Measurements from ENCODE around the gene DBNDD2.

DBNDD2 gene, protein sequence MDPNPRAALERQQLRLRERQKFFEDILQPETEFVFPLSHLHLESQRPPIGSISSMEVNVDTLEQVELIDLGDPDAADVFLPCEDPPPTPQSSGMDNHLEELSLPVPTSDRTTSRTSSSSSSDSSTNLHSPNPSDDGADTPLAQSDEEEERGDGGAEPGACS

DNA sequence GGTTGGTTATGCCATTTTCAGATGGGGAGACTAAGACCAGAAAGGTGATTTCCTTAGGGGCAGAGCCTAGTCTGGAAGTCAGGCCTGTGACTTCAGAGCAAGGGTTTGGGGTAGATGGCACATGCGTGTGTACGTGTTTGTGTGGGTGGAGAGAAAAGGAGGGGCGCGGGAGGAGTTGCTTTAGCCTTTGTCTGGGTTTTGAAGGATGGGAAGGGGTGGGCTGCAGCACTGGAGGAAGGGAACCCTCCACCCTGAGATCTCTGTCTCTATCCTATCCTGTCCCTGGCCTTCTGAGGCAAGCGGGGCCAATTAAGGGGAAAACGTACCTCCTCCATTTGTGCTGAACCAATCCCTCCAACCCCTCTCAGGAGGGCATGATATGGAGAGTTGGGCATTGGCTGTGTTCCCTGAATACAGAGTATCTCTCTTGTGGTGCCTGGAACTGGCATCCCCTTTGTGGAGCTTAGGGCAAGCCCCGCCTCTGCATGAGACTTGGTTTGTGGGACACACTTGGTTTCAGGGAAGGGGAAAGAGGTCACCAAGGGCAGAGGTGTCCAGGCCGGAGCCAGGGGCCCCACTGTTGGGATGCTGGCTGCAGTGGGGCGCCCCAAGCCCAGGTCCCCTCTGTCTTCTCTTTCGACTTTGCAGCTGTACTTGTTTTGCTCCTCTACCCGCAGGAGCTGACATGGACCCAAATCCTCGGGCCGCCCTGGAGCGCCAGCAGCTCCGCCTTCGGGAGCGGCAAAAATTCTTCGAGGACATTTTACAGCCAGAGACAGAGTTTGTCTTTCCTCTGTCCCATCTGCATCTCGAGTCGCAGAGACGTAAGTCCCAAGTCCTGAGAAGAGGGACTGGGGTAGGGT, at the start of gene DBNDD2:
DBNDD2 (plus strand) TSS at position 507 of the 863 bp plus-strand sequence; CDS start at position 686, 179 bp downstream.
- DNase-seq (ENCODE audit: low read depth in 2 of 2) = no peak

DNA sequence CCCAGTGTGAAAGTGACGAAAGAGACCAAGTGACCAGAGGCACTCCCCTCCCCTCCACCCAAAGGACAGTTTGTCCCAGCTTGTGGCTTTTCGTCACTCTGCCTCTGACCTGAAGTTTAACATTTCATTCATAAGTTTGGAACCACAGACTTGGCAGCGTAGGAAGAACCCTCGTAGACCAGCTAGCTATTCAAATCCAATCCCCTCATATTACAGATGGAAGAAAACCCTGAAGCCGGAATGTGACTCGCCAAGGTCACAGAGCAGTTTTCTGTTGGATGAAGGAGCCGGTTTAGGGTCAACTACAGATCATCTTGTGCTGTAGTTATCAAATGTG, 49.1 kb upstream of the DBNDD2 start:
- no peak for DNase-seq (ENCODE audit: low read depth in 2 of 2)

DNA sequence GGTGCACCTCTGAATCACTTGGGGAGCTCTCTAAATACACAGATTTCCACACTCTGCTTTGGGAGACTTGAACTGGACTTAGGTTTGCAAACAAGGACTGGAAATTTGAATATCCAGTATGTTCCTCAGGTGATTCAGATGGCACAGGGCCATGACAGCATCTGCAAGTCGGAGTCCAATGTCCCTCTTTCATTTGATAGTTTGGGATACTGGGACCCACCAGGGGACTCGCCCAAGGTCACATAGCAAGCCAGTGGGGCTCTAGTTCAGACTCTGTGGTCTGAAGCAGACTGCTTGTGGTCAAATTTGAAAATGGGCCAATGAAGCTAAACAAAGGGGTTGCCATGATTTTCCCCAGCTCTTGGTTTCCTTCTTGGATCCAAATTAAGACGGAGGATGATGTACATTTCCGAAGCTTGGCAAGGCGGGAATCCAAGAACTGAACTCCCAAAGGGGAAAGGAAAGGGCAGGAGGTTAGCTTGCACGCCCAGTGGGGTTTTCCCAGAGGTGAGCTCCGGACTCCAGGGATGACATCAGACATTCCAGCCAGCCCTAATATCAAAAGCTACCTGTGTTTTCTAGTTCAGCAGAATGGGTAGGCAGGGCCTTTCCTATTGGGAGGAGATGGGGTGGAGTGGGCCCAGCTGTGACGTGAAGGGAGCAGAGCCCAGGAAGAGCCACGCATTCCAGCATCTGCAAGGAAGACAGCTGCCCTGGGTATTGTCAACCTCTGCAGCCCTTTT, 48.5 kb upstream of the DBNDD2 start:
- DNase-seq (ENCODE audit: low read depth in 2 of 2) = no peak

DNA sequence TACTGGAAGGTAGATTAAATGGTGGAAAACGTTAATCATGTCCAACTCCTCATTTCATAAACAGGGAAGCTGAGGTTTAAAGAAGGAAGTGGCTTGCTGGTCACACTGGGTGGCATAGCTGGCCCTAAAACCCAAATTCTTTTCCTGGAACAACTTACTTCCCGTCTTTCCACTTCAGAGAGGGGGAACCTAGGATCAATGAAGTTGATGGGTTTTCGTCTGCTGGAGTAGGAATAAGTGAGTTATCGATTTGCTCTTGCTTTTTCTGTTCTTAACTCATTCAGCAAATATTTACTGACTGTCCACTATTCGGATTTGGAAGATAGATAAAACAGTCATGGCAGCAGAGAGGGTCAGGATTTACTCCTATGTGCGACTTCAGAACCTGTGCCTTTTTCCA, 46.3 kb upstream of the DBNDD2 start:
- DNase-seq (ENCODE audit: low read depth in 2 of 2) = no peak

DNA sequence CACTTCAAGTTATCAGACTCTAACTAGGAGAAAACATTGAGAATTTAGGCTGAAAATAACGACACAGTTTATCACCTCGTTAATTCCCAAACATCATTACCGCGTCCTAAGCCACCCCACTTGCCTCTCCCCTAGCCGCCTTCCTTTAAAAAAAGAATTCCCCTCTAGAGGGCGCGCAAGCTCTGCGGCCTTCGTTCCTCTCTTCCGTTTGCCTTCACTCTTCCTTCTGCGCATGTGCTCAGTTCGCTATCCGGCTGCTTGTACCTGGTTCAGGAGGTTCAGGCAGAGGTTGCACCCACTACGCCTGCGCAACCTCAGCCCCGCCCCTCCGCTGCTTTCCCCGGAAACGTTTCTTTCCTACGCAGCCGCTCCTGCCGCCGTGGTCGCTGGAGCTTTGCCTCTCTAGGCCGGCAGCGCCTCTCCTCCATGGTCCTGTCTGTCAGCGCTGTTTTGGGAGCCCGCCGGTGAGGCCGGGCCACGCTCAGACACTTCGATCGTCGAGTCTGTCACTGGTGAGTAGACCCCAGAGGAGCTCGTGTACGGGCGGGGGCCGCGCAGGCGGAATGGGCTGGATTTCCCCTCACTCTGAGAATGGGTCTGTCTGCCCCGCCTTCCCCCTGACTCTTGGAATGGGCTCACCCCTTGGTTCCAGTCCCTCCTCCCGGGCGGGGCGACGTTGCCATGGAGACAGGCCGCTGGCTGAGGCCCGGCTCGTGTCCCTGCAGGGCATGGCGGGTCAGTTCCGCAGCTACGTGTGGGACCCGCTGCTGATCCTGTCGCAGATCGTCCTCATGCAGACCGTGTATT, 45.1 kb upstream of the DBNDD2 start, which contains the start of gene SYS1:
SYS1 (plus strand) TSS at position 353 of the 807 bp plus-strand sequence; CDS start at position 729, 376 bp downstream.
- peak; percentile 95 for DNase-seq (ENCODE audit: low read depth in 2 of 2)

DNA sequence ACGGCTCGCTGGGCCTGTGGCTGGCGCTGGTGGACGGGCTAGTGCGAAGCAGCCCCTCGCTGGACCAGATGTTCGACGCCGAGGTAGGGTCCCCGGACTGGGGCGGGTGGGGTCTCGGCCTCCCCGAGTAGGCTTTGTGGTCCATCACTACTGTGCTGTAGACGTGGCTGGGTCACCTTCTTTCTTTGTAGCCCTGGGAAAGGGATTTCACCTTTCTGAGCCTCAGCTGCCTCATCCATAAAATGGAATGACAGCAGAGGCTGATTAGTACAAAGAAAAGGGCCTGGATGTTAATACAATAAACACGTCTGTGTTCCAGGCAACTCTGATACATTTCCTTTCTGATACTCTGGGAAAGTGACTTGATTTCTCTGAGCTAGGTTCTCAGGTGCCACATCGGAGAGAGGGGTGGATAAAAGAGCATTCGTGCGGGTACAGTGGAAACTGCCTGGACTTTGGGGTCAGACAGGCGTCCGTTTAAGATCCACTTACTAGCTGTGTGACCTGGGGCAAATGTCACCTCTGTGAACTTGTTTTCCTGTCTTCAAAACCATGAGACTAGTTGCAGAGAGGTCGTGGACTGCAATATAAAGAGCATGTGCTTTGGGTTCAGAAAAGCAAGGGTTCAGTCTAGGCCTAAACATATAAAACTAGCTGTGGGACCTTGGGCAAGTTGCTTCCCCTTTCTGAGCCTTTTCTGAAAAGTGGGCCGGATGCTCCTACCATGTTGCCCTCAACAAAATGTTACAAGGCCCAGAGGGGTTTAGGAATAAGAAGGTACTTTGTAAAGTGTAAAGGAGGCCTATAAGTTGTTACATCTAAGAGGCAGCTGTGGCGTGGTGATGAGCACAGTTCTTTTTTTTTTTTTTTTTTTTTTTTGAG, 44.2 kb upstream of the DBNDD2 start:
- DNase-seq (ENCODE audit: low read depth in 2 of 2) = no peak

DNA sequence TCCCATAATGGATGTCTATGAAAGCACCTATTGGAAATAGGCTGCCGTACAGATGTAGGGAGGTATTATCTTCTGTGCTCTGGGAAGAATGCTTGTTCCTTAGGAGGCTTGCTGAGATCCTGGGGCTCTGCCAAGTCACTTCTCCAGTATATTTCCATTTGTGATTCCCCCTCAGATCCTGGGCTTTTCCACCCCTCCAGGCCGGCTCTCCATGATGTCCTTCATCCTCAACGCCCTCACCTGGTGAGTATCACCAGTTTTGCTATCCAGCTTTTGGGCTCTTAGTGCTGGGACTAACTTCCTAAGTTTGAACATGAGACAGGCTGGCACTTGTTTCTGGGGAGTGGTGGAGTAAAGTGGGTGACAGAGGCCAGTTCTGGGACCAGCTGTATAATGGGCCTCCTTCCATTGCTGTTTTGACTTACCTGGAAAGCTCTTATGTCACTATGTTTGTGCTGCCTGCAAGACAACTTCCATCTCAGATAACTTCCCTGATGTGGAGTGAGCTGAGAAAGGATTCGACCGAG, 42.6 kb upstream of the DBNDD2 start:
- DNase-seq (ENCODE audit: low read depth in 2 of 2) = no peak

DNA sequence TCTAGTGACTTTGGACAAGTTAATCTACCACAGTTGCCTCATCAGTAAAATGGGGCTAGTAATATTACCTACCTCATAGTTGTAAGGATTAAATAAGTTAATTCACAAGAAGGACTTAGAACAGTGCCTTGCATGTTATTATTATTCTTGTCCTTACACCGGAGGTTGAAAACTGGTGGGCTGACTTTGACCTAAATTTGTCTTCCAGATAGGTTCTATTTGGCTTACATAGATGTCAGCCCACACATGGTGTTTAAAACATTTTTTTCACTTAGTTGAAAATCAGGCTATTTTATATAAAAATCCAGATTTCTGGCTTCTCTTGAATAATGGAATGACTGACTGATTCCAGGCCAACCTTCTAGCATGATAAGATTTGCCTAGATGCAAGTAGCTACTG, 41.9 kb upstream of the DBNDD2 start:
- DNase-seq (ENCODE audit: low read depth in 2 of 2) = no peak

DNA sequence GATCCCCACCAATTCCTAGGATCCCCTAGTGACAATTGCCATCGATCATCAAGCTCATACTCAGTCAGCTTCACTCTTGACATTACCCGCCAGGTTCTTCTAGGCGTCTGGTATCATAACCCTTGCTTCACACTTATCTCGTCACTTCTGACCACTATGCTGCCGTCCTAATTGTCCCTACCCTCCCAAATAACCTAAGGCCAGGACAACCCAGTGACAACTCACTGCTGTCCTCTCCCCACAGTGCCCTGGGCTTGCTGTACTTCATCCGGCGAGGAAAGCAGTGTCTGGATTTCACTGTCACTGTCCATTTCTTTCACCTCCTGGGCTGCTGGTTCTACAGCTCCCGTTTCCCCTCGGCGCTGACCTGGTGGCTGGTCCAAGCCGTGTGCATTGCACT, 41.5 kb upstream of the DBNDD2 start:
- no peak for DNase-seq (ENCODE audit: low read depth in 2 of 2)

DNA sequence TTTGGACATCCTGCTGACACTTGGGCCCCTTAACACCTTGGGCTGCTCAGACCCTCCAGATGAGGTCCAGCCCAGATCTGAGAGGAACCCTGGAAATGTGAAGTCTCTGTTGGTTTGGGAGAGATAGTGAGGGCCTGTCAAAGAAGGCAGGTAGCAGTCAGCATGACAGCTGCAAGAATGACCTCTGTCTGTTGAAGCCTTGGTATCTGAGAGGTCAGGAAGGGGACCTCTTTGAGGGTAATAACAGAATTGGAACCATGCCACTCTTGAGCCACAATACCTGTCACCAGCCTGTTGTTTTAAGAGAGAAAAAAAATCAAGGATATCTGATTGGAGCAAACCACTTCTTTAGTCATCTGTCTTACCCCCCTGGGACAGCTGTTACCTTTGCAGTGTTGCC, 41.0 kb upstream of the DBNDD2 start:
- DNase-seq (ENCODE audit: low read depth in 2 of 2) = no peak

DNA sequence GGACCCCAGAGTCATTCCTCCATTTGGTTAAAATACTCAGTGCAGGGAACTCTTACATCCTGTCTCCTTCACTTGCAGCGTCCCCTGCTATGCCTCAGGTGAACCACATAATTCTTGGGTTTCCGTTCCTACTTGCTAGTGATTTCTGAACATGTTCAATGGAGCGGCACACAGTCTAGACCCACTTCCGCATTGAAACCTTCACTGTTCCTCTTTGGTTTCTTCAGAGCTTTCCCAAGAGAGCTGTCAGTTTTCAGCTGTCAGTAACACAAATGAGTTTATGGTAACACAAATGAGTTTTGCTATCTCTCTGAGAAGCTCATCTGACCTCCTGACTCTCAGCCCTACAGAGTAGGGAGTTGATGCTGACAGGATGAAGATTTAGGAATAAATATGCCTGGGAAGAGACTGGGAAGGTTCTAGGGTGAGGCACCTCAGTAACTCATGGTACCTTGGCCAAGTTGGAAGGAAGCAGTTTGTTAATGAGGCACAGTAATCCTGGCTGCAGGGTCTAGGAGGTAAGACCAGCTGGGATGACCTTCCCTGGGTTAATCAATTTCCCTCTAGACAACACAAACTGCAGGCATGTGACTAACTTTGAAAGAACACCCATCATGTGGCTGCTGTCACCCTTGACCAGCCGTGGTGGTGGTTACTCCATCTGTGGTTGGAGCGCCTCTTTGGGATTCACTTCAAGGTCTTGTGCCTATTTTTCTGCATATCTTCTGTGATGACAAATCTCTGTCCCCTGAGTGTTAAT, 39.7 kb upstream of the DBNDD2 start:
- no peak for DNase-seq (ENCODE audit: low read depth in 2 of 2)

DNA sequence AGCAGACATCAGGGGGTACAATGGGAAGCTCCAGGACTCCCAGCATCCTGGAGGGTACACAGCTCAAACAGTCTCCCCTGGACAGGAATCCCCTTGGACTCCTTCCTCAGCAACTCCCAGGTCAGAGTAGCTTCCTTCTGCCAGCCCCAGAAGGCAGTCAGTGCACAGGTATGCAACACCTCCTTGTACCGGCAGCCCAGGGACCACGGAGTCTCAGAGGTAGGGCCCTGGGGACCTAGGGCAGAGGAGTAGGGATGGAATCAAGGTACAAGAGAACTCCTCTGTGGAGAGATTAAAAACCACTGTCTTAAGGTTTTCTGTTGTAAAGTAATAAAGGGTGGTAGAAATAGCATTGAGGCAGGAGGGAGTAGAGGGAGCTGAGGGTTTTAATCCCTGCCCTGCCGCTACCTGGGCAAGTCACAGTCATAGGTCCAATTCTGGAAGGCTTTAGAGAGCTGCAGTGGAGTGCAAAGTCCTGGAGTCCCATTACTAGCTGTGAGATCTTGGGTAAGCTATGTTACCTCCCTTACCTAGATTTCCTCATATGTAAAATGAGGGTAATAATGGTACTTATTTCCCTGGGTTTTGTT, 37.4 kb upstream of the DBNDD2 start:
- no peak for DNase-seq (ENCODE audit: low read depth in 2 of 2)

DNA sequence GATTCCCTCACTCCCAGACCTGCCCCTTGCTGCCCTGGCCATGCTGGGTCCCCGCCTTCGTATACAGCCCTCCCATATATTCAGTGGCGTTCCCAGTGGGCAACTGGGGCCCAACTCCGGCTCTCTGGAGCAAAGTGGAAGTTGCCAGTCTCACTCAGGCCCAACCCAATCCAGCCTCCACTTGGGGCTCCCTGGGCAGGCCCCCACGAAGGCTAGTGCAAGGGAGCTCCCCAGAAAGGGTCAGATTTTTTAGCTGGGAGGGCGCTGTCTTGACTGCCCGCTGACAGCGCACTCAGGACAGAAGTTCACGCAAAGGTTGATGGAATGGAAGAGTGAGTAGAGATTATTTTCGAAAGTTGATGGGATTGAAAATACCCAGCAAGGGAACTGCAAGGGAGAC, 35.8 kb upstream of the DBNDD2 start:
- no peak for DNase-seq (ENCODE audit: low read depth in 2 of 2)

DNA sequence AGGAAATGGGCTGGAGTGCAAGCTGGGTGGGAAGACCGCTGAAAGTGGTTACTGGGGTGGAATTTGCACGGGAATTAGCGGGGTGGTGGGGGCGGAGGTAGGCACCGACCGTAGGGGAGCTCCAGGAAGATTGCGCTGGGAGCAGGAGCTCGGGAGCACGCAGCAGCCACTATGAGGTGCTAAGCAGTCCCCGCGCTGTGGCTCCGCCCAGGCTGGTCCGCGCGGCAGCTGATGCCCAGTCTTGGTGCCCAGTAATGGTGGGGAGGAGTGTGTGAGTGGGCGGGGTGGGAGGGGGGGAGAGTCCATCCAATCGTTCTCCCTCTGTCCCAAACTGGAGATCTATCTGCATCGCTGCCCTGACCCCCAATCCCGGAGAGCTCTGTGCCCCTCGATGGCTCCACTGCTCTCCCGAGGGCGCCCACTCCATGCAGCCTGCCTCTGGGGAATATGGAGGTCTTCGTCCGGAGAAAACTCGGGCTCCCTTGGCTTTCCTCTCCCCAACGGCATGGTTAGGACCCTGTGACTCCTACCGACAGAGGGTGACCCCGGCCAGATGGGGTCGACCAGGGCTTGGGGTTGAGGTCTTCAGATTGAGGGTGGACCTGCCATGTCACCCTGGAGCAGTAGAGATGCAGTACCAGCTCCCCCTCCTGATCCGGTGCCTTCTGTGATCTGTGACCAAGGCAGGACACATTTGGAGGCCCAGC, 35.3 kb upstream of the DBNDD2 start:
- no peak for DNase-seq (ENCODE audit: low read depth in 2 of 2)

DNA sequence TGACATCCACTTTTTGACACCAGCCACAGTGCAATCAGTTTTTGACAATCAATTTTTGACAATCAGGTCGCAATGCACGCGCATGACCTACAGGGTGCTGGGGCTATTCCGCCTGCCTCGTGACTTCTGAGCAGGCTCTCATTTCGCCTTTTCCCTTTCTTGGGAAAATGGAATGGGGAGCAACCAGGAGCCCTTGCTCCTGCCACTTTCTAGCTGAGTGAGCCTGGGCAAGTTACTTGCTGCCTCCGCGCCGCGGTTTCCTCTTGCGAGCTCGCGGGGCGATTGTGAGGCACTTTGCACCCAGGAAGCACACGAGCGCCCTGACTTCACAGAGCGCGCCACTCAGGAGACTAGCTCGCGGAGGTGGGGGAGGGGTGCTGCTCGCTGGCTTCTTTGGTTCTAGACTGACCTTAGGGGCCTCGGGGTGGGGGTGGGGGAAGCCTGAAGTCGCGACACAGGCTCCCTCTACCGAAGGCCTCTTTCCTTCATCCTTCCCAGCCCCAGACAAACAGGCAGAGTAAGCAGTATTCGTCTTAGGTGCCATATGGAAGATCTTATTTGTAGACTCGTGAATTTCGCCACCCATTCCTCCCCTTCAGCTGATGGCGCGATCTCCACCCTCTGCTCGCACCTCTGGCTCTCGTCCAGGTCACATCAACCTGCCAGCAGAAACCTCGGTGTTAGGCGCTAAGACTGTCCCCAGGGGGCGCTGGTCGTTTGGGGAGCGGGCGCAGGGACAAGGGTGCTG, 34.6 kb upstream of the DBNDD2 start:
- peak; percentile 33 to 36 for DNase-seq (ENCODE audit: low read depth in 2 of 2)

DNA sequence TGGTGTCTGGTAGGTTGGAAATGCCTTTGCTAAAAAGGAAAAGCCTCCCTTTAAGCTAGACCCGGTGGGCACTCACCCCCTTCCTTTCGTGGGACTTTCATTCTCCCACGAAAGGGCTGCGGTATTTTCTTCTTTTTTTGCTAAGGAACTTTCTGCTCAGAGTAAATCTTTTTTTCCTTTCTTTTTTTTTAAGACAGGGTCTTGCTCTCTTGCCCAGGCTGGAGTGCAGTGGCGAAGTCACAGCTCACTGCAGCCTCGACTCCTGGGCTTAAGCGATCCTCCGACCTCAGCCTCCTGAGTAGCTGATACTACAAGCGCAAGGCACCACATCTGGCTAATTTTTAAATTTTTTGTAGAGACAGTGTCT, 34.0 kb upstream of the DBNDD2 start:
- DNase-seq (ENCODE audit: low read depth in 2 of 2) = no peak

DNA sequence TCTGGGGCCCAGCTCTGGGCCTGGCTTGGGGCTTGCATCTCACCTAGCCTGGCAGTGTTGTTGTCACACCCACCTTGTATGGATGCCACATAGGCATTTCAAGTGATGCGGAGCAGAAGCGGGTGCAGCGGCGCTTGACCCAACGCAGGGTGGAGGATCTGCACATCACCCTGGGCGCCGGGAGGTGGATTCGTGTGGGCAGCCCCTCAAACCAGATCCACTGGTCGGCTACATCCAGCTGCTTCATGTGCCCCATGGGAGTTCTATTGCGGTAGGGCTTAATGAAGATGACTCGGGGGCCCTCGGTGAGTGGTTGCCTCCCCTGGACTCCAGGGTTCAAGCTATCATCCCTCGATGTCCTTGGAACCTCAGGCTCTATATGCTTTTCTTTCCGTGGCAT, 33.1 kb upstream of the DBNDD2 start:
- DNase-seq (ENCODE audit: low read depth in 2 of 2) = no peak

DNA sequence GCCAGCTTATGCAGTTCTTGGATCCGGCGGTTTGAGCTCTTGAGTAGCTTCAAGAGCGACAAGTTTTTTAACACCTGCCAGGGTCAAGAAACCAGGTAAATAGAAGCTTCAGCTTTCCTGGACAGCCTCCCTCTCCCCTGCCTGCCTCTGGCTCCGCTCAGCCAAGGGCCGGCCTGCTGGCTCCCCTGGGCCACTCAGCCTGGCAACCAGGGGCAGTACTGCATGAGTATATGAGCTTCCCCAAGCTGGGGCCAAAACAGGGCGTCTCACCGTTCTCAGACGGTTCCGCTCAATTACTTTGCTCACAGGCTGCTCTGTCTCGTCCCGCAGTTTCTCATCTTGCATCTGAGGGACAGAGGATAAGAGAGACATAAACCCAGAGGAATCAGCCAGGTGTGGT, 30.8 kb upstream of the DBNDD2 start:
- no peak for DNase-seq (ENCODE audit: low read depth in 2 of 2)
